Astrocyte (in vitro differentiated cells and primary cell): ENCODE results near the gene GRAMD2A. TPM values are rescaled to one million over a fixed set of nuclear protein-coding genes. Genes with fewer than 3 reads are reported as not detected.

Experiments
- DNase-seq: peaks from one replicate; pipeline ENCODE4 v3.0.0-alpha.2; 2010; ENCODE audit warnings: low read depth
- FAIRE-seq: peaks from 2 replicates; lab custom pipeline; 2011; peaks lifted over from hg19 to GRCh38; lab: Jason Lieb, UNC
- H2AFZ ChIP-seq: 2 replicates; pipeline ENCODE4 v1.6.0; 2012; ENCODE audit warnings: low read depth, low read length, inconsistent platforms
- H3K27ac ChIP-seq: 2 replicates; pipeline ENCODE4 v1.5.1; 2011; ENCODE audit warnings: low read depth, low read length, inconsistent platforms
- H3K27me3 ChIP-seq: 2 replicates; pipeline ENCODE4 v1.6.0; 2011; ENCODE audit warnings: low read length, inconsistent platforms; ENCODE audit not compliant: insufficient read depth
- H3K36me3 ChIP-seq: 2 replicates; pipeline ENCODE4 v1.5.1; 2011; ENCODE audit warnings: low read length, inconsistent platforms; ENCODE audit not compliant: insufficient read depth
- H3K4me1 ChIP-seq: 2 replicates; pipeline ENCODE4 v1.5.1; 2011; ENCODE audit warnings: low read length, inconsistent platforms; ENCODE audit not compliant: insufficient read depth
- H3K4me2 ChIP-seq: 2 replicates; pipeline ENCODE4 v1.6.0; 2012; ENCODE audit warnings: low read length, inconsistent platforms
- H3K4me3 ChIP-seq: 2 replicates; pipeline ENCODE4 v1.5.1; 2011; ENCODE audit warnings: low read depth, mild to moderate bottlenecking, low read length, inconsistent platforms; ENCODE audit not compliant: insufficient read depth
- H3K79me2 ChIP-seq: 2 replicates; pipeline ENCODE4 v1.6.0; 2012; ENCODE audit warnings: mild to moderate bottlenecking, low read length, inconsistent platforms; ENCODE audit not compliant: insufficient read depth
- H3K9ac ChIP-seq: 2 replicates; pipeline ENCODE4 v1.6.0; 2012; ENCODE audit warnings: mild to moderate bottlenecking, low read length, inconsistent platforms
- H3K9me3 ChIP-seq: 2 replicates; pipeline ENCODE4 v1.5.1; 2012; ENCODE audit warnings: low read depth, mild to moderate bottlenecking, low read length, inconsistent platforms; ENCODE audit not compliant: insufficient read depth
- H4K20me1 ChIP-seq: 2 replicates; pipeline ENCODE4 v1.6.0; 2012; ENCODE audit warnings: low read length, inconsistent platforms; ENCODE audit not compliant: insufficient read depth
- H3K27ac Mint-ChIP-seq: one replicate; pipeline ENCODE4 v1.8.0; 2021; ENCODE audit warnings: mild to moderate bottlenecking, mixed read lengths; ENCODE audit not compliant: unreplicated experiment
- H3K27me3 Mint-ChIP-seq: one replicate; pipeline ENCODE4 v1.8.0; 2021; ENCODE audit warnings: low read depth, mixed read lengths; ENCODE audit not compliant: unreplicated experiment
- H3K36me3 Mint-ChIP-seq: one replicate; pipeline ENCODE4 v1.8.0; 2021; ENCODE audit warnings: low read depth, mixed read lengths; ENCODE audit not compliant: unreplicated experiment
- H3K4me1 Mint-ChIP-seq: one replicate; pipeline ENCODE4 v1.8.0; 2021; ENCODE audit warnings: low read depth, mixed read lengths; ENCODE audit not compliant: unreplicated experiment
- H3K4me3 Mint-ChIP-seq: one replicate; pipeline ENCODE4 v1.8.0; 2021; ENCODE audit warnings: mild to moderate bottlenecking, moderate library complexity, mixed read lengths; ENCODE audit not compliant: unreplicated experiment
- H3K9me3 Mint-ChIP-seq: one replicate; pipeline ENCODE4 v1.8.0; 2021; ENCODE audit warnings: mild to moderate bottlenecking, mixed read lengths; ENCODE audit not compliant: unreplicated experiment
- EZH2 ChIP-seq: IDR thresholded peaks from 2 replicates; pipeline ENCODE4 v1.6.1; 2012; ENCODE audit warnings: mild to moderate bottlenecking, low read length, inconsistent platforms; ENCODE audit not compliant: insufficient read depth
- total RNA-seq: library from RNA; stranded (reverse); gene quantifications from 2 replicates; pipeline ENCODE4 v1.2.1, GENCODE V29; 2021
- TF ChIP-seq, protein P1 (sequence below): IDR thresholded peaks from 2 replicates; pipeline ENCODE4 v1.5.1; 2011; ENCODE audit warnings: low read depth, mild to moderate bottlenecking, inconsistent platforms, low read length, moderate library complexity; ENCODE audit not compliant: insufficient read depth

The GRAMD2A gene
- total RNA-seq, 1 donor from 2014 or later: 0.68 TPM

DNA sequence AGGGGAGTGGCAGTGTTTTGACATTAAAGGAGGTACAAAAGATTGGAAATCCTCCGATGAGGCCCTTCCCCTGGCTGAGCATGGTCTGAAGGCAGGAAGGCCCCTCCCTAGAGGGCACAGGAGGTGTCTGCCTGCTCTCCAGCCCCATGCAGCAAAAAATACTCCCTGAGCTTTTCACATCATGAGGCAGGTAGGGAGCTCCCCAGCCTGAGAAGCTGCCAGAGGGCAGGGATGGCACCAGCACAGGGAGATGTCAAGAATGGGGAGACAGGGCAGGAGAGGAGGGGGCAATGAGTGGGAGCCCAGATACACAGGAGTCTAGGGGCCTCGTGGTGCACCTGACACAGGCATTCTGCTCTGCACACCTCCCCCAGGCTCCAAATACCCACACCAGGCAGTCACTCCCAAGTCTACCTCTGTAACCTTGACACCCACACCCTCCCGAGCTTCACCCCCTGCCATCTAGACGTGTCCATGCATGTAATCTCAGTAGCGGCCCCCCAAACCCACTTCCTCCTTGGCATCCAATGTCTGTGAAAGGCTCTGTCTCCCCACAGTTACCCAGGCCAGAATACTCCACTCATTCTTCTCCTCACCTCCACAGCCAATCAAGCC, 22.9 kb downstream of the GRAMD2A start:
- no peaks in the 10 kb centered on the region for H3K79me2 ChIP-seq
- H3K27me3 ChIP-seq: peaks cover 4% of the 10 kb centered on the region
- H3K4me1 ChIP-seq: no peaks in the 10 kb centered on the region
- no peak overlapping the region for H3K27ac ChIP-seq
- no peaks in the 10 kb centered on the region for H3K9me3 ChIP-seq
- peaks cover 29% of the 10 kb centered on the region for H3K27me3 Mint-ChIP-seq
- no peaks in the 10 kb centered on the region for H3K9me3 Mint-ChIP-seq
- H3K36me3 ChIP-seq: no peaks in the 10 kb centered on the region
- DNase-seq (no peak), FAIRE-seq (no peak)
- H3K9ac ChIP-seq: no peak overlapping the region
- H3K4me3 Mint-ChIP-seq: no peak overlapping the region
- no peak overlapping the region for H3K27ac Mint-ChIP-seq
- H3K4me1 Mint-ChIP-seq: no peaks in the 10 kb centered on the region
- H4K20me1 ChIP-seq: no peaks in the 10 kb centered on the region
- peaks cover 2% of the 10 kb centered on the region for H3K36me3 Mint-ChIP-seq
- TF ChIP-seq, protein P1, sequence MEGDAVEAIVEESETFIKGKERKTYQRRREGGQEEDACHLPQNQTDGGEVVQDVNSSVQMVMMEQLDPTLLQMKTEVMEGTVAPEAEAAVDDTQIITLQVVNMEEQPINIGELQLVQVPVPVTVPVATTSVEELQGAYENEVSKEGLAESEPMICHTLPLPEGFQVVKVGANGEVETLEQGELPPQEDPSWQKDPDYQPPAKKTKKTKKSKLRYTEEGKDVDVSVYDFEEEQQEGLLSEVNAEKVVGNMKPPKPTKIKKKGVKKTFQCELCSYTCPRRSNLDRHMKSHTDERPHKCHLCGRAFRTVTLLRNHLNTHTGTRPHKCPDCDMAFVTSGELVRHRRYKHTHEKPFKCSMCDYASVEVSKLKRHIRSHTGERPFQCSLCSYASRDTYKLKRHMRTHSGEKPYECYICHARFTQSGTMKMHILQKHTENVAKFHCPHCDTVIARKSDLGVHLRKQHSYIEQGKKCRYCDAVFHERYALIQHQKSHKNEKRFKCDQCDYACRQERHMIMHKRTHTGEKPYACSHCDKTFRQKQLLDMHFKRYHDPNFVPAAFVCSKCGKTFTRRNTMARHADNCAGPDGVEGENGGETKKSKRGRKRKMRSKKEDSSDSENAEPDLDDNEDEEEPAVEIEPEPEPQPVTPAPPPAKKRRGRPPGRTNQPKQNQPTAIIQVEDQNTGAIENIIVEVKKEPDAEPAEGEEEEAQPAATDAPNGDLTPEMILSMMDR: no peak
- TF ChIP-seq EZH2: no peak
- no peak overlapping the region for H3K4me3 ChIP-seq
- no peak overlapping the region for H3K4me2 ChIP-seq
- H2AFZ ChIP-seq: no peak overlapping the region

DNA sequence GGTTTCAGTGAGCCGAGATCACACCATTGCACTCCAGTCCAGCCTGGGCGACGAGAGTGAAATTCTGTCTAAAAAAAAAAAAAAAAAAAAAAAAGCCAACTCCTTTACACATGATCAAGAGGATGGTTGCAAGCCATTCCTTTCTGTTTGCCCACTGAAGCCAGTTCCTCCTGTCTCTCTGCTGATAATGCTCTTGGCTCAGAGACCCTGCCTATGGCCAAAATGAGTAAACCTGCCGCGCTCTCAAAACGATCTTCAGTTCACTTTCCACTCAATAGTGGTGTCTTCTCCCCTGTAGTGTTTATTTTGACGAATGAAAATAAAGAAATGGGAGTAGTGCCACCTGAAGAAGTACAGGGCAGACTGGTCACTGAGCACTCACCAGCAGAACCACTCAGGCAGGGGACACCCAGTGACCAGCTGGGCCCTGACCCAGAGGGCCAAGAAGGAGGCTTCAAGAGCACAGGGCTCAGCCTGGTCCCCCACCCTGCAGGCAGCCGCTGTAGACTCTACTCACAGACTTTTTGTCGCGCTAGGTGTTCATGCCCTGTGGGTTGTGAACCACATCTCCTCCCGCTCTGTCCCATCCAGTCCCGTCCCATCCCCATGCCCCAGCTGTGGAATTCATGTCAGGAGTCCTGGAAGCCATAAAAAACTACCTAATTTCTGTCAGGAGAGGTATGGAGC, 23.6 kb downstream of the GRAMD2A start:
- Histone ChIP-seq H3K4me2 (no peak overlapping the region), H3K27ac (no peak overlapping the region), H2AFZ (no peak overlapping the region), H3K9ac (no peak overlapping the region), H3K4me3 (no peak overlapping the region), H3K36me3 (no peaks in the 10 kb centered on the region), H3K79me2 (no peaks in the 10 kb centered on the region), H4K20me1 (no peaks in the 10 kb centered on the region), H3K4me1 (peaks cover 2% of the 10 kb centered on the region), H3K27me3 (peaks cover 4% of the 10 kb centered on the region), H3K9me3 (no peaks in the 10 kb centered on the region)
- Mint-ChIP-seq H3K36me3 (peaks cover 2% of the 10 kb centered on the region), H3K4me1 (no peaks in the 10 kb centered on the region), H3K4me3 (no peak overlapping the region), H3K9me3 (no peaks in the 10 kb centered on the region), H3K27me3 (peaks cover 29% of the 10 kb centered on the region), H3K27ac (no peak overlapping the region)
- TF ChIP-seq EZH2: no peak
- TF ChIP-seq, protein P1: no peak
- DNase-seq (no peak), FAIRE-seq (no peak)

DNA sequence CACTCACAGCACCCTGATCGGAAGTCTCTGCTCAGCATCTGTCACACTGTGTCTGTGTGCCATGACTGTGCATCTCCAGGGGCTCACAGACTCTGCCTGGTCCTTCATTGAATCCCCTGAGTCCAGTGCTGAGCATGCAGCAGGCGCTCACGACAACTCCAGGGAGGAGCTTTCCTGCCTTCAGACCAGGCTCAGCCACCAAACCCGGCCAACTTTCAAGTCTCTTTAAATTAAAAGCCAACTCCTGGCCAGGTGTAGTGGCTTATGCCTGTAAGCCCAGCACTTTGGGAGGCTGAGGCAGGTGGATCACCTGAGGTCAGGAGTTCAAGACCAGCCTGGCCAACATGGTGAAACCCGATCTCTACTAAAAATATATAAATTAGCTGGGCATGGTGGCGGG, 24.2 kb downstream of the GRAMD2A start:
- Histone ChIP-seq H3K9ac (no peak overlapping the region), H4K20me1 (no peaks in the 10 kb centered on the region), H3K4me2 (no peak overlapping the region), H3K79me2 (no peaks in the 10 kb centered on the region), H3K4me3 (no peak overlapping the region), H3K27me3 (peaks cover 4% of the 10 kb centered on the region), H3K4me1 (peaks cover 8% of the 10 kb centered on the region), H3K9me3 (no peaks in the 10 kb centered on the region), H2AFZ (no peak overlapping the region), H3K27ac (no peak overlapping the region), H3K36me3 (no peaks in the 10 kb centered on the region)
- no peaks in the 10 kb centered on the region for H3K9me3 Mint-ChIP-seq
- no peak overlapping the region for H3K27ac Mint-ChIP-seq
- H3K4me1 Mint-ChIP-seq: peaks cover under 1% of the 10 kb centered on the region
- H3K27me3 Mint-ChIP-seq: peaks cover 29% of the 10 kb centered on the region
- H3K36me3 Mint-ChIP-seq: peaks cover 2% of the 10 kb centered on the region
- DNase-seq: no peak
- no peak for TF ChIP-seq EZH2
- TF ChIP-seq, protein P1: no peak
- no peak for FAIRE-seq
- H3K4me3 Mint-ChIP-seq: no peak overlapping the region
